OCI-LY3 (cell line): ENCODE data around the gene WDR5B.
A peak's percentile ranks its signal among the peaks of the same experiment; 100 is the strongest.
"Not testable (repeated sequence)": the region's sequence is repeated elsewhere in the genome, so short reads cannot be mapped to it uniquely, and the experiment has no call there.

Experiments
- H2AFZ ChIP-seq: fragments of 200-600, 300-600 bp; shearing (Covaris generic); 2 replicates; pipeline ENCODE4 v1.6.0; 2014; ENCODE audit warnings: antibody characterized with exemption, low read depth, low read length
- H3K27ac ChIP-seq: fragments of 200-600, 300-600 bp; sonication (generic); 2 replicates; pipeline ENCODE4 v1.5.1; 2014; ENCODE audit warnings: mild to moderate bottlenecking, low read length, moderate library complexity, mixed read lengths
- H3K27me3 ChIP-seq: fragments of 200-600, 300-600 bp; sonication (generic); 2 replicates; pipeline ENCODE4 v1.6.1; 2014; ENCODE audit warnings: low read depth, low read length, mixed read lengths
- H3K36me3 ChIP-seq: fragments of 200-600, 300-600 bp; sonication (generic); replicated peaks from 2 replicates; pipeline ENCODE3; 2014; ENCODE audit warnings: low read depth, low read length, mixed read lengths
- H3K4me1 ChIP-seq: fragments of 300-600, 200-600 bp; sonication (generic); 2 replicates; pipeline ENCODE4 v1.6.1; 2014; ENCODE audit warnings: low read length, mixed read lengths
- H3K4me2 ChIP-seq: fragments of 200-600, 300-600 bp; sonication (generic); 2 replicates; pipeline ENCODE4 v1.6.1; 2014; ENCODE audit warnings: low read length, mixed read lengths
- H3K4me3 ChIP-seq: fragments of 300-600, 200-600 bp; sonication (generic); 2 replicates; pipeline ENCODE4 v1.5.1; 2014; ENCODE audit warnings: antibody characterized with exemption, mild to moderate bottlenecking, low read length, moderate library complexity
- H3K79me2 ChIP-seq: fragments of 300-600, 200-600 bp; shearing (Covaris generic); 2 replicates; pipeline ENCODE4 v1.6.1; 2014; ENCODE audit warnings: mild to moderate bottlenecking, low read length, mixed read lengths
- H3K9ac ChIP-seq: fragments of 300-600, 200-600 bp; shearing (Covaris generic); 2 replicates; pipeline ENCODE4 v1.6.0; 2014; ENCODE audit warnings: mild to moderate bottlenecking, low read length, moderate library complexity
- H3K9me3 ChIP-seq: fragments of 200-600, 300-600 bp; shearing (Covaris generic); 2 replicates; pipeline ENCODE4 v1.6.1; 2014; ENCODE audit warnings: low read length, mixed read lengths; ENCODE audit not compliant: insufficient read depth
- H4K20me1 ChIP-seq: fragments of 200-600, 300-600 bp; sonication (generic); 2 replicates; pipeline ENCODE4 v1.6.1; 2016; ENCODE audit warnings: low read length, mixed read lengths; ENCODE audit not compliant: insufficient read depth
- EZH2phosphoT487 ChIP-seq: fragments of 200-600 bp; shearing (Covaris generic); IDR thresholded peaks from 2 replicates; pipeline ENCODE4 v1.6.1; 2018; ENCODE audit warnings: antibody characterized with exemption, mixed run types, low read depth
- TF ChIP-seq, protein P1 (sequence below): fragments of 200-600, 300-600 bp; sonication (generic); IDR thresholded peaks from 2 replicates; pipeline ENCODE4 v1.5.1; 2014; ENCODE audit warnings: antibody characterized with exemption, low read length, low read depth

Gene WDR5B

DNA sequence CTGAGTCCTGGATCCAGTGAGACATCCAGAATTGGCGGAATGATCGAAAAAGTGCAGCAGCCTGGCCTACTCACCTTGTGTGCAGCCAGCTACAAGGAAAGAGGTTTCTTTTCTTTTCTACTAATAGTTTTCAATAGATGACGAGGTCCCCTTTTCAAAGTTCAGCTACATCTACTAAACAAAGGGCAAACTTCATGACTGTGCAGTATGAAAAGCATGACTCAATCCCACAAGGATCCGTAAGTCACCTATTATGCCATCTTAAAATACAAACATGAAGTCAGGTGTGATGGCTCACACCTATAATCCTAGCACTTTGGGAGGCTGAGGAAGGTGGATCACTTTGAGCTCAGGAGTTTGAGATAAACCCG is 49.5 kb downstream of the WDR5B start:
- Histone ChIP-seq H3K27me3 (no peaks in the 10 kb centered on the region), H2AFZ (no peak overlapping the region), H3K36me3 (peaks cover 42% of the 10 kb centered on the region), H3K4me1 (peaks cover 14% of the 10 kb centered on the region), H3K79me2 (no peaks in the 10 kb centered on the region), H4K20me1 (no peaks in the 10 kb centered on the region), H3K9ac (no peak overlapping the region), H3K27ac (no peak overlapping the region), H3K9me3 (no peaks in the 10 kb centered on the region), H3K4me2 (no peak overlapping the region), H3K4me3 (no peak overlapping the region)
- TF ChIP-seq, protein P1, sequence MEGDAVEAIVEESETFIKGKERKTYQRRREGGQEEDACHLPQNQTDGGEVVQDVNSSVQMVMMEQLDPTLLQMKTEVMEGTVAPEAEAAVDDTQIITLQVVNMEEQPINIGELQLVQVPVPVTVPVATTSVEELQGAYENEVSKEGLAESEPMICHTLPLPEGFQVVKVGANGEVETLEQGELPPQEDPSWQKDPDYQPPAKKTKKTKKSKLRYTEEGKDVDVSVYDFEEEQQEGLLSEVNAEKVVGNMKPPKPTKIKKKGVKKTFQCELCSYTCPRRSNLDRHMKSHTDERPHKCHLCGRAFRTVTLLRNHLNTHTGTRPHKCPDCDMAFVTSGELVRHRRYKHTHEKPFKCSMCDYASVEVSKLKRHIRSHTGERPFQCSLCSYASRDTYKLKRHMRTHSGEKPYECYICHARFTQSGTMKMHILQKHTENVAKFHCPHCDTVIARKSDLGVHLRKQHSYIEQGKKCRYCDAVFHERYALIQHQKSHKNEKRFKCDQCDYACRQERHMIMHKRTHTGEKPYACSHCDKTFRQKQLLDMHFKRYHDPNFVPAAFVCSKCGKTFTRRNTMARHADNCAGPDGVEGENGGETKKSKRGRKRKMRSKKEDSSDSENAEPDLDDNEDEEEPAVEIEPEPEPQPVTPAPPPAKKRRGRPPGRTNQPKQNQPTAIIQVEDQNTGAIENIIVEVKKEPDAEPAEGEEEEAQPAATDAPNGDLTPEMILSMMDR, result no peak
- TF ChIP-seq EZH2phosphoT487, result no peak

DNA sequence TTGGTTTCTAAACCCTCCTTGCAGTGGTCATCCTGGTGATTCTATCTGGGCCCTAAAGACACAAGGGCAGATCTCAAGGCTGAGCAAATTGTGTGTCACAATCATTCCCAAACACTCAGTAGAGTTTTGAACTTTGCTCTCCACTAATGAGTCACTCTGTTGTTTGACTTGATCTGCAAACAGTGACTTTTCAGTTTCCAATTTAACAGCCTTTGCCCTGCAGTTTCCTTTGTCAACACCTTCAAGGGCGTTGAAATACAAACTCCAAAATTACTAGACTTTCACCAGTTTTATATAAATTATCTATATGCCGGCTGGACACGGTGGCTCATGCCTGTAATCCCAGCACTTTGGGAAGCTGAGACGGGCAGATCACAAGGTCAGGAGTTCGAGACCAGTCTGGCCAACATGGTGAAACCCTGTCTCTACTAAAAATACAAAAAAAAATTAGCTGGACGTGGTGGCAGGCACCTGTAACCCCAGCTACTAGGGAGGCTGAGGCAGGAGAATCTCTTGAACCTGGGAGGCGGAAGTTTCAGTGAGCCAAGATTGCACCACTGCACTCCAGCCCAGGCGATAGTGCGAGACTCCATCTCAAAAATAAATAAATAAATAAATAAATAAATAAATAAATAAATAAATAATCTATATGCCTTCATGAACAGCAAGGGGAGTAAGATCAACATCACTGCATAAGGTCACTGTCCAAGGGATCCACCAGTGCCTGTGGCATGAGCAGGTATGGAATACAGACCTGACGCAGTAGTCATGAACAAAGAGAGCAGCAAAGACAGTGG is 50.1 kb downstream of the WDR5B start:
- Histone ChIP-seq H3K27ac (peak overlapping the region; percentile 50), H3K36me3 (peaks cover 42% of the 10 kb centered on the region)

DNA sequence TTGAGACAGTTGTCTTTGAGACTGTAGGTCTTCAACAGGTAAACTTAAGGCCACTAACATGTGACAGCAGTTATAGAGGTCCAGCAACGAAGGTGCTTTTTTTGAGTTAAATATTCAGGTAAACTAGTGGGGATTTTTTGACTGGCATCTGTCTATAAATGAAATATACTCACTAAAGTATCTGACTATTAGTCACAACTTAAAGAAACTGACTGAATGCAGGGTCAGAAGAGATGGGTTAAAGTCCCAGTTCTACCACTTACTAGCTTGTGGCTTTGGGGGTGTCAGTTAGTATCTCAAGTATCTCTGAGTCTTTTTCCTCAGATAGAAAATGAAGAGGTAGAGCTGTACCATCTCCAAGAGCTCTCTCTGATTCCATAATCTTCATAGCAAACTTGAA is 50.8 kb downstream of the WDR5B start:
- no peak for TF ChIP-seq EZH2phosphoT487
- Histone ChIP-seq H3K4me2 (peak overlapping the region; percentile 17), H3K9ac (no peak overlapping the region), H3K36me3 (peaks cover 42% of the 10 kb centered on the region), H2AFZ (no peak overlapping the region), H4K20me1 (no peaks in the 10 kb centered on the region), H3K4me1 (peaks cover 14% of the 10 kb centered on the region), H3K27ac (peak overlapping the region; percentile 50), H3K27me3 (no peaks in the 10 kb centered on the region), H3K9me3 (no peaks in the 10 kb centered on the region), H3K4me3 (no peak overlapping the region), H3K79me2 (no peaks in the 10 kb centered on the region)

More for the DNA sequence above, 50.1 kb downstream of the WDR5B start:
- not testable (repeated sequence) for H2AFZ ChIP-seq, H3K27me3 ChIP-seq, H3K4me3 ChIP-seq, H4K20me1 ChIP-seq, H3K9ac ChIP-seq, H3K79me2 ChIP-seq, H3K9me3 ChIP-seq
- H3K4me2 ChIP-seq, result peak overlapping the region; percentile 17
- H3K4me1 ChIP-seq, result peaks cover 14% of the 10 kb centered on the region

DNA sequence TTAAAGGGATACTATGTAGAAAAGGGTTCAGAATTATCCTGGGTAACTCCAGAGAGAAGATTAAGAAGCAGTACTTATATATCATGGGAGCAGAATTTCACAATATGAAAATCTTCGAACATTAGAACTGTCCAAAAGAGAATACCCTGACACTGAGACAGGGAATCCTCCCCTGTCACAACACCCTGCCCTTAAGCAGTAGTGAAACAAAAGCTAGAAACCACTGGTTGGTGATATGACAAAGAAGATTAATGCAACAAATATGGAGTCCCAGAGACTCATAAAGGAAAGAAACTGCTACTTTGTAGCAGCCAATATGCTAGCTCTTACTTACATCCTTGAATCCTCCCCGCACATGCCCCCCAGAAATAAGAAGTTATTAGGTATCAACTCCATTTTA is 51.4 kb downstream of the WDR5B start:
- Histone ChIP-seq H4K20me1 (no peaks in the 10 kb centered on the region), H3K4me2 (no peak overlapping the region), H3K36me3 (peaks cover 41% of the 10 kb centered on the region)

More for the DNA sequence above, 51.4 kb downstream of the WDR5B start:
- Histone ChIP-seq H3K27me3 (no peaks in the 10 kb centered on the region), H3K4me3 (no peak overlapping the region), H3K9me3 (no peaks in the 10 kb centered on the region), H3K79me2 (no peaks in the 10 kb centered on the region), H3K27ac (peak overlapping the region; percentile 50; the same call in 1 of the 2 replicates), H2AFZ (no peak overlapping the region), H3K4me1 (peaks cover 14% of the 10 kb centered on the region), H3K9ac (no peak overlapping the region)
- no peak for TF ChIP-seq EZH2phosphoT487
- TF ChIP-seq, protein P1, result no peak
